Calu3 (cell line): ENCODE results near the gene ARHGEF40. TPM values are rescaled to one million over a fixed set of nuclear protein-coding genes. Genes with fewer than 3 reads are reported as not detected.

Source experiments
- BruUV-seq: library from RNA; stranded (reverse); fragments of 400-500 nt; replicated peaks from 2 replicates; lab custom pipeline; 2021; lab: Mats Ljungman, UMichigan
- CTCF ChIA-PET: fragments of 300-600 bp; sonication (Branson Sonifier 250); formaldehyde crosslinking; loops from one replicate; lab custom pipeline; 2022; ENCODE audit warnings: antibody characterized with exemption; lab: Charles Lee
- DNase-seq: peaks from one replicate; pipeline ENCODE4 v3.0.0; 2022
- H3K27ac Mint-ChIP-seq: one replicate; pipeline ENCODE4 v1.8.0; 2022; ENCODE audit warnings: mixed read lengths; ENCODE audit not compliant: unreplicated experiment
- H3K27me3 Mint-ChIP-seq: one replicate; pipeline ENCODE4 v1.8.0; 2022; ENCODE audit warnings: mixed read lengths; ENCODE audit not compliant: unreplicated experiment
- H3K36me3 Mint-ChIP-seq: one replicate; pipeline ENCODE4 v1.8.0; 2022; ENCODE audit warnings: mild to moderate bottlenecking, moderate library complexity, mixed read lengths; ENCODE audit not compliant: insufficient read depth, unreplicated experiment
- H3K4me1 Mint-ChIP-seq: one replicate; pipeline ENCODE4 v1.8.0; 2022; ENCODE audit warnings: mild to moderate bottlenecking, low read depth, mixed read lengths; ENCODE audit not compliant: unreplicated experiment
- H3K4me3 Mint-ChIP-seq: one replicate; pipeline ENCODE4 v1.8.0; 2022; ENCODE audit warnings: mild to moderate bottlenecking, low read depth, moderate library complexity, mixed read lengths; ENCODE audit not compliant: unreplicated experiment
- H3K9me3 Mint-ChIP-seq: one replicate; pipeline ENCODE4 v1.8.0; 2022; ENCODE audit warnings: low read depth, mixed read lengths; ENCODE audit not compliant: unreplicated experiment
- intact Hi-C: fragments of 100-400 bp; cut with micrococcal nuclease; formaldehyde crosslinking; loops from one replicate; pipeline ENCODE4 v1.10.0; 2022; ENCODE audit not compliant: unreplicated experiment
- total RNA-seq: library from RNA; stranded (reverse); gene quantifications from 2 replicates; pipeline ENCODE4 v1.2.3, GENCODE V29; 2022
- TF ChIP-seq, protein P1 (sequence below): fragments of 200-600 bp; IDR thresholded peaks from one replicate; pipeline ENCODE4 v1.8.0; 2022; ENCODE audit warnings: antibody characterized with exemption; ENCODE audit not compliant: unreplicated experiment

Gene ARHGEF40
- total RNA-seq, 1 experiment from 2014 or later, result 16.8 TPM

DNA sequence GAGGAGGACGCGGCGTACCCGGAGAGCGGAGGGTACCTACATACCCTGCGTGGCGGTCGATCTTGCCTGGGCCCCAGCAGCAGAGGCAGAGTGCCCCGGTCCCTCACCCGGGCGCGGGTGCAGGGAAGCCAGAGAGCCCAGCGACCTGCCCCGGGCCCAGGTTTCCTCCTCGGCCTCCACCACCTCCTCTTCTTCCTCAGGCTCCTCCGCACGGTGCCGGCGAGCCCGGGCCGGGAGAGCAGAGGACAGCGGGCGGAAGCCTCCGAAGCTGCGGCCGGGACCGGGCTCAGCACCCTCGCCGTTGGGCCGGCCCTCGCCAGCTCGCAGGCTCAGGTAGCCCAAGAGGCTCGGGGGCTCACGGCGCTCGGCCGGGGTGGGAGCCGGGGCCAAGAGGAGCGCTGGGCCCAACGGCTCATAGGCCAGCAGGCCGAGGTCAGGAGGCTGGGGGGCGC, 21.7 kb downstream of the ARHGEF40 start:
- BruUV-seq, result no TSS peak
- Mint-ChIP-seq H3K36me3 (peaks cover 33% of the 10 kb centered on the region), H3K4me1 (peaks cover 8% of the 10 kb centered on the region), H3K4me3 (no peak overlapping the region), H3K9me3 (no peaks in the 10 kb centered on the region), H3K27ac (no peak overlapping the region), H3K27me3 (no peaks in the 10 kb centered on the region)
- intact Hi-C loops, result loop anchor here (2.0 kb wide), 1 partner anchor 23 kb away; no protein-coding TSS in a partner anchor
- DNase-seq, result no peak
- CTCF ChIA-PET, result interaction anchor here (0.5 to 1.8 kb wide), 9 partner anchors 10 to 79 kb away, joined by 3 to 18 read pairs (median 6); no protein-coding TSS in a partner anchor
- TF ChIP-seq, protein P1, sequence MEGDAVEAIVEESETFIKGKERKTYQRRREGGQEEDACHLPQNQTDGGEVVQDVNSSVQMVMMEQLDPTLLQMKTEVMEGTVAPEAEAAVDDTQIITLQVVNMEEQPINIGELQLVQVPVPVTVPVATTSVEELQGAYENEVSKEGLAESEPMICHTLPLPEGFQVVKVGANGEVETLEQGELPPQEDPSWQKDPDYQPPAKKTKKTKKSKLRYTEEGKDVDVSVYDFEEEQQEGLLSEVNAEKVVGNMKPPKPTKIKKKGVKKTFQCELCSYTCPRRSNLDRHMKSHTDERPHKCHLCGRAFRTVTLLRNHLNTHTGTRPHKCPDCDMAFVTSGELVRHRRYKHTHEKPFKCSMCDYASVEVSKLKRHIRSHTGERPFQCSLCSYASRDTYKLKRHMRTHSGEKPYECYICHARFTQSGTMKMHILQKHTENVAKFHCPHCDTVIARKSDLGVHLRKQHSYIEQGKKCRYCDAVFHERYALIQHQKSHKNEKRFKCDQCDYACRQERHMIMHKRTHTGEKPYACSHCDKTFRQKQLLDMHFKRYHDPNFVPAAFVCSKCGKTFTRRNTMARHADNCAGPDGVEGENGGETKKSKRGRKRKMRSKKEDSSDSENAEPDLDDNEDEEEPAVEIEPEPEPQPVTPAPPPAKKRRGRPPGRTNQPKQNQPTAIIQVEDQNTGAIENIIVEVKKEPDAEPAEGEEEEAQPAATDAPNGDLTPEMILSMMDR, result no peak

GRCh38 chr14:21092273-21093011, 22.3 kb downstream of the ARHGEF40 start:
- Mint-ChIP-seq H3K4me1 (peaks cover 8% of the 10 kb centered on the region), H3K4me3 (peak overlapping the region; percentile 24), H3K27me3 (no peaks in the 10 kb centered on the region), H3K27ac (peak overlapping the region; percentile 3), H3K9me3 (no peaks in the 10 kb centered on the region), H3K36me3 (peaks cover 35% of the 10 kb centered on the region)
- CTCF ChIA-PET, result interaction anchor here (0.5 to 1.8 kb wide), 10 partner anchors 9 to 80 kb away, joined by 3 to 18 read pairs (median 6); no protein-coding TSS in a partner anchor
- DNase-seq, result peak; percentile 90
- intact Hi-C loops, result loop anchor here (2.0 kb wide), 1 partner anchor 24 kb away; no protein-coding TSS in a partner anchor
- no TSS peak for BruUV-seq
- TF ChIP-seq, protein P1, result peak; percentile 99

GRCh38 chr14:21093018-21093417, 22.9 kb downstream of the ARHGEF40 start:
- BruUV-seq, result no TSS peak
- Mint-ChIP-seq H3K27ac (peak overlapping the region; percentile 3), H3K4me3 (peak overlapping the region; percentile 24), H3K9me3 (no peaks in the 10 kb centered on the region), H3K36me3 (peaks cover 34% of the 10 kb centered on the region), H3K4me1 (peaks cover 8% of the 10 kb centered on the region), H3K27me3 (no peaks in the 10 kb centered on the region)
- intact Hi-C loops, result loop anchor here (2.0 kb wide), 1 partner anchor 24 kb away; no protein-coding TSS in a partner anchor
- CTCF ChIA-PET, result interaction anchor here (0.8 to 1.8 kb wide), 8 partner anchors 8 to 81 kb away, joined by 3 to 14 read pairs (median 6); no protein-coding TSS in a partner anchor
- TF ChIP-seq, protein P1, result no peak
- DNase-seq, result no peak

DNA sequence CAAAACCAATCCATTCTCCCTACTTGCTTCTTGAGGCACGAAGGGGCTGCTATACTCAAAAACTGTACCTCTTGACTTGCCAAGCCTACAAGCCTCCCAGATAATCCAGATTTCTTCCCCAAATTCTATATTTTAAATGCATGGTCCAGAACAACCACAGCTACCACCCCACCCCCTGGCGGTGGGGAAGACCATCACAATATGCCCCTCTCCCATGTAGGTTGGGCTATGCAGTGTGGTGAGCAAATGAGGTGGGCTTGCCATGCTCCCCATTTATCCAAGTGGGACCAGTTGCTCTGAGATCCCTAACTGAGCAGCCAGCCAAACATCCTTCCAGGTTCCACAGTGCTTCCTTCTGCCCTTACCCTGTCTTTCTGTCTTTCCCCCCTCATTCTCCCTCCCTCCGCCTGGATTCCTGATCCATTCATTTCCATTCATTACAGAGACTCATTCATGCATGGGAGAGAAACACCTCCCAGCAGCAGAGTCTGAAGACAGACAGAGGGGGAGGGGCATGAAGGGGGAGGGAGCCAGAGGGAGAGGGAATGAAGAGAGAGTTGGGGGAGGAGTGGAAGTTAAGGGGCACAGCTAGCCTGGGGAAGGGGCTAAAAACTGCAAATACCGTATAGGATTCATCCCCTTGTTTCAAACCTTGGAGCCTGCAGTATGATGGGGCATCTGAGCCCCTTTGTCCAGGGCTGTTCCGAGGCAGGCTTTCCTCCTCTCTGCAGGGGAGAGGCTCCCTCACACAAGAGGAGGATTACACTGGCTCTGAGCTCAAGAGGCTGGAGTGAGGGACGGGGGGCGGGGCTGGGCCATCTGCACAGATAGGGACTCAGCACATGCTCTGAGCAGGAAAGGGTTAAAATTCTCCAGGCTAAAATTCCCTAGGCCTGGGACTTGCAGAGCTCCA, 23.9 kb downstream of the ARHGEF40 start:
- intact Hi-C loops, result loop anchor here (2.0 kb wide), 1 partner anchor 25 kb away; no protein-coding TSS in a partner anchor
- H3K9me3 Mint-ChIP-seq, result no peaks in the 10 kb centered on the region
- CTCF ChIA-PET, result interaction anchor here (0.6 to 0.9 kb wide), 2 partner anchors 23 kb away, joined by 3 to 5 read pairs; no protein-coding TSS in a partner anchor
- H3K27ac Mint-ChIP-seq, result no peak overlapping the region
- no TSS peak for BruUV-seq
- H3K4me3 Mint-ChIP-seq, result no peak overlapping the region
- no peak for DNase-seq
- peaks cover 41% of the 10 kb centered on the region for H3K36me3 Mint-ChIP-seq
- H3K4me1 Mint-ChIP-seq, result peaks cover 6% of the 10 kb centered on the region
- no peaks in the 10 kb centered on the region for H3K27me3 Mint-ChIP-seq
- TF ChIP-seq, protein P1, result no peak
